ENCODE measurements around the gene UST. TPM values are rescaled to one million over a fixed set of nuclear protein-coding genes. Genes with fewer than 3 reads are reported as not detected.
"Not testable (repeated sequence)": the region's sequence is repeated elsewhere in the genome, so short reads cannot be mapped to it uniquely, and the experiment has no call there.

The UST gene
- total RNA-seq, 4 donors from 2014 or later = 4.8 to 9.0 (median 7.8) TPM

GRCh38 chr6:149033454-149033853 lies 286.6 kb downstream of the UST start:
- H3K4me3 ChIP-seq = no peak overlapping the region
- no peaks in the 10 kb centered on the region for H3K36me3 ChIP-seq
- peak overlapping the region in 1 of 4 donors; percentile 56 for H3K27ac ChIP-seq
- H3K4me1 ChIP-seq = peaks cover 0 to 12% (median 9%) of the 10 kb centered on the region in 4 donors
- 71 to 76% methylated on average over 5 of the region's 5 CpGs for WGBS, 2 donors (ENCODE audit: low coverage in 1 of 2)
- in situ Hi-C loops (cut with MboI; ENCODE audit: low pct_ligation_motif_present in 1 of 4, low pct_unique_long_range_greater_than_20kb in 1 of 4, low sequenced_read_pairs in 3 of 4) = loop anchor here in 3 of 4 donors (5.0 to 10.0 kb wide), 4 partner anchors 51 to 404 kb away; no protein-coding TSS in a partner anchor
- no peaks in the 10 kb centered on the region for H3K9me3 ChIP-seq
- intact Hi-C loops (cut with DNase I; ENCODE audit: low total_unique reads) = no loop called here
- no peak for DNase-seq
- no peak for TF ChIP-seq EP300 (IDR thresholded peaks at IDR 0.05; ENCODE audit: low read depth)
- no peak for TF ChIP-seq POLR2AphosphoS5 (IDR thresholded peaks at IDR 0.05)
- no peak for TF ChIP-seq CTCF (IDR thresholded peaks at IDR 0.05)
- TF ChIP-seq POLR2A (IDR thresholded peaks at IDR 0.05) = no peak
- H3K27me3 ChIP-seq = no peaks in the 10 kb centered on the region

- no peak for DNase-seq
- Histone ChIP-seq H3K4me1 (peaks cover 0 to 7% (median 5%) of the 10 kb centered on the region in 4 donors), H3K27ac (no peak overlapping the region), H3K36me3 (no peaks in the 10 kb centered on the region), H3K9me3 (no peaks in the 10 kb centered on the region), H3K27me3 (no peaks in the 10 kb centered on the region), H3K4me3 (no peak overlapping the region)
- in situ Hi-C loops (cut with MboI; ENCODE audit: low pct_ligation_motif_present in 1 of 4, low pct_unique_long_range_greater_than_20kb in 1 of 4, low sequenced_read_pairs in 3 of 4) (loop anchor here in 1 of 4 donors (10.0 kb wide), 2 partner anchors 49 to 389 kb away; no protein-coding TSS in a partner anchor), intact Hi-C loops (cut with DNase I; ENCODE audit: low total_unique reads) (loop anchor here (5.0 kb wide), 1 partner anchor 392 kb away; no protein-coding TSS in a partner anchor)
- TF ChIP-seq CTCF (IDR thresholded peaks at IDR 0.05) (no peak), POLR2A (IDR thresholded peaks at IDR 0.05) (no peak), EP300 (IDR thresholded peaks at IDR 0.05; ENCODE audit: low read depth) (no peak), POLR2AphosphoS5 (IDR thresholded peaks at IDR 0.05) (no peak)
- 71 to 73% methylated on average over 3 to 5 of the region's 5 CpGs for WGBS, 2 donors (ENCODE audit: low coverage in 1 of 2)
Observed at GRCh38 chr6:149035766-149036165, 288.9 kb downstream of the UST start.

GRCh38 chr6:149037051-149037671 lies 290.3 kb downstream of the UST start:
- in situ Hi-C loops (cut with MboI; ENCODE audit: low pct_ligation_motif_present in 1 of 4, low pct_unique_long_range_greater_than_20kb in 1 of 4, low sequenced_read_pairs in 3 of 4) = loop anchor here in 1 of 4 donors (10.0 kb wide), 2 partner anchors 48 to 388 kb away; no protein-coding TSS in a partner anchor
- intact Hi-C loops (cut with DNase I; ENCODE audit: low total_unique reads) = loop anchor here (5.0 kb wide), 1 partner anchor 390 kb away; no protein-coding TSS in a partner anchor
- H3K4me1 ChIP-seq = peaks cover 0 to 7% (median 5%) of the 10 kb centered on the region in 4 donors
- WGBS, 2 donors (ENCODE audit: low coverage in 1 of 2) = 42 to 81% methylated on average over 6 to 22 of the region's 22 CpGs
- peak overlapping the region in 2 of 4 donors; percentile 43 to 58 for H3K27ac ChIP-seq
- H3K27me3 ChIP-seq = no peaks in the 10 kb centered on the region
- H3K9me3 ChIP-seq = no peaks in the 10 kb centered on the region
- H3K4me3 ChIP-seq = no peak overlapping the region
- no peaks in the 10 kb centered on the region for H3K36me3 ChIP-seq
- DNase-seq = no peak
- TF ChIP-seq CTCF (IDR thresholded peaks at IDR 0.05) (no peak), POLR2A (IDR thresholded peaks at IDR 0.05) (no peak), EP300 (IDR thresholded peaks at IDR 0.05; ENCODE audit: low read depth) (no peak), POLR2AphosphoS5 (IDR thresholded peaks at IDR 0.05) (no peak)

GRCh38 chr6:149039025-149039424 lies 292.2 kb downstream of the UST start:
- 70 to 84% methylated on average over 3 to 7 of the region's 7 CpGs for WGBS, 2 donors (ENCODE audit: low coverage in 1 of 2)
- in situ Hi-C loops (cut with MboI; ENCODE audit: low pct_ligation_motif_present in 1 of 4, low pct_unique_long_range_greater_than_20kb in 1 of 4, low sequenced_read_pairs in 3 of 4) = loop anchor here in 1 of 4 donors (10.0 kb wide), 2 partner anchors 46 to 386 kb away; no protein-coding TSS in a partner anchor
- DNase-seq, H3K4me1 ChIP-seq, H3K9me3 ChIP-seq, H3K4me3 ChIP-seq, H3K27ac ChIP-seq, H3K27me3 ChIP-seq, H3K36me3 ChIP-seq: not testable (repeated sequence)
- intact Hi-C loops (cut with DNase I; ENCODE audit: low total_unique reads) = loop anchor here (5.0 kb wide), 1 partner anchor 388 kb away; no protein-coding TSS in a partner anchor
